Progenitor cell of endocrine pancreas (in vitro differentiated cells): ENCODE results near the gene ZNF416. TPM values are rescaled to one million over a fixed set of nuclear protein-coding genes. Genes with fewer than 3 reads are reported as not detected.

Source experiments
- DNase-seq: peaks from one replicate; pipeline ENCODE4 v3.0.0; 2021; ENCODE audit warnings: low spot score; ENCODE audit not compliant: unreplicated experiment
- H3K27ac Mint-ChIP-seq: 2 replicates; pipeline ENCODE4 v1.8.0; 2021; ENCODE audit warnings: mild to moderate bottlenecking, moderate library complexity, mixed read lengths
- H3K27me3 Mint-ChIP-seq: 2 replicates; pipeline ENCODE4 v1.8.0; 2021; ENCODE audit warnings: mixed read lengths
- H3K36me3 Mint-ChIP-seq: 2 replicates; pipeline ENCODE4 v1.8.0; 2022; ENCODE audit warnings: mixed read lengths; ENCODE audit not compliant: insufficient read depth
- H3K4me1 Mint-ChIP-seq: 2 replicates; pipeline ENCODE4 v1.8.0; 2021; ENCODE audit warnings: low read depth, mixed read lengths
- H3K4me3 Mint-ChIP-seq: 2 replicates; pipeline ENCODE4 v1.8.0; 2021; ENCODE audit warnings: low read depth, mild to moderate bottlenecking, moderate library complexity, mixed read lengths
- H3K9me3 Mint-ChIP-seq: 2 replicates; pipeline ENCODE4 v1.8.0; 2021; ENCODE audit warnings: low read depth, mixed read lengths
- CTCF ChIP-seq: fragments of 200-600 bp; sonication (generic); IDR thresholded peaks from one replicate; pipeline ENCODE4 v1.5.0; 2021; ENCODE audit warnings: antibody characterized with exemption, mild to moderate bottlenecking; ENCODE audit not compliant: unreplicated experiment
- total RNA-seq: library from RNA; stranded (reverse); gene quantifications from 2 replicates; pipeline ENCODE4 v1.2.1, GENCODE V29; 2021

ZNF416 gene
- total RNA-seq, 1 donor from 2014 or later = 7.2 TPM

GRCh38 chr19:57558525-57558924 lies 20.2 kb downstream of the ZNF416 start:
- Mint-ChIP-seq H3K36me3 (peaks cover 43% of the 10 kb centered on the region), H3K9me3 (peaks cover 34% of the 10 kb centered on the region), H3K27me3 (no peaks in the 10 kb centered on the region), H3K27ac (peak overlapping the region; percentile 89), H3K4me1 (peaks cover 27% of the 10 kb centered on the region), H3K4me3 (peak overlapping the region; percentile 93)
- DNase-seq = no peak
- no peak for TF ChIP-seq CTCF

GRCh38 chr19:57557659-57558058 lies 21.1 kb downstream of the ZNF416 start:
- H3K27ac Mint-ChIP-seq = no peak overlapping the region
- peaks cover 38% of the 10 kb centered on the region for H3K9me3 Mint-ChIP-seq
- peak overlapping the region; percentile 93 for H3K4me3 Mint-ChIP-seq
- H3K36me3 Mint-ChIP-seq = peaks cover 50% of the 10 kb centered on the region
- H3K27me3 Mint-ChIP-seq = no peaks in the 10 kb centered on the region
- no peak for TF ChIP-seq CTCF
- DNase-seq = no peak
- H3K4me1 Mint-ChIP-seq = peaks cover 27% of the 10 kb centered on the region

- no peak overlapping the region for H3K27ac Mint-ChIP-seq
- H3K4me3 Mint-ChIP-seq = no peak overlapping the region
- peaks cover 56% of the 10 kb centered on the region for H3K9me3 Mint-ChIP-seq
- TF ChIP-seq CTCF = no peak
- DNase-seq = no peak
- peaks cover 6% of the 10 kb centered on the region for H3K4me1 Mint-ChIP-seq
- H3K36me3 Mint-ChIP-seq = peaks cover 96% of the 10 kb centered on the region
- no peaks in the 10 kb centered on the region for H3K27me3 Mint-ChIP-seq
These were observed 26.3 kb downstream of the ZNF416 start for GRCh38 chr19:57552432-57552831.

- no peak for DNase-seq
- H3K27ac Mint-ChIP-seq = no peak overlapping the region
- H3K36me3 Mint-ChIP-seq = peaks cover 96% of the 10 kb centered on the region
- no peak overlapping the region for H3K4me3 Mint-ChIP-seq
- no peaks in the 10 kb centered on the region for H3K27me3 Mint-ChIP-seq
- TF ChIP-seq CTCF = no peak
- no peaks in the 10 kb centered on the region for H3K4me1 Mint-ChIP-seq
- peaks cover 70% of the 10 kb centered on the region for H3K9me3 Mint-ChIP-seq
These were observed 32.2 kb downstream of the ZNF416 start for GRCh38 chr19:57546513-57546912.

- Mint-ChIP-seq H3K36me3 (peaks cover 99% of the 10 kb centered on the region), H3K27ac (no peak overlapping the region), H3K4me1 (no peaks in the 10 kb centered on the region), H3K27me3 (no peaks in the 10 kb centered on the region), H3K4me3 (no peak overlapping the region), H3K9me3 (peaks cover 87% of the 10 kb centered on the region)
- no peak for DNase-seq
- TF ChIP-seq CTCF = no peak
These were observed 40.7 kb downstream of the ZNF416 start for GRCh38 chr19:57537953-57538547.
